A673 (cell line): Measurements from ENCODE around the gene DPY19L3. TPM values are rescaled to one million over a fixed set of nuclear protein-coding genes. Genes with fewer than 3 reads are reported as not detected.
"Not testable (repeated sequence)": the region's sequence is repeated elsewhere in the genome, so short reads cannot be mapped to it uniquely, and the experiment has no call there.

Experiments used
- BruUV-seq: library from RNA; stranded (reverse); fragments of 400-500 nt; replicated peaks from 2 replicates; lab custom pipeline; 2021; lab: Mats Ljungman, UMichigan
- CTCF ChIA-PET: fragments of 300-600 bp; sonication (Branson Sonifier 250); formaldehyde crosslinking; loops from one replicate; lab custom pipeline; 2022; ENCODE audit warnings: antibody characterized with exemption; lab: Charles Lee
- POLR2A ChIA-PET: fragments of 300-600 bp; sonication (Branson Sonifier 250); formaldehyde crosslinking; loops from one replicate; lab custom pipeline; 2022; ENCODE audit warnings: antibody characterized with exemption; ENCODE audit not compliant: low non-redundant PET; lab: Charles Lee
- DNase-seq: peaks from one replicate; pipeline ENCODE4 v3.0.0-alpha.2; 2015; ENCODE audit warnings: low spot score
- H3K27ac ChIP-seq: fragments of 200-600 bp; sonication (generic); 2 replicates; pipeline ENCODE4 v1.5.1; 2016; ENCODE audit warnings: mixed run types, low read depth, mild to moderate bottlenecking, mixed read lengths, antibody characterized with exemption, low read length; ENCODE audit not compliant: poor library complexity, severe bottlenecking
- H3K27me3 ChIP-seq: fragments of 200-600 bp; sonication (generic); replicated peaks from 2 replicates; pipeline ENCODE4 v1.6.1; 2017; ENCODE audit warnings: mixed run types, low read depth, mild to moderate bottlenecking, mixed read lengths, antibody characterized with exemption, low read length; ENCODE audit not compliant: insufficient read depth, poor library complexity
- H3K36me3 ChIP-seq: fragments of 200-600 bp; sonication (generic); 2 replicates; pipeline ENCODE4 v1.6.1; 2016; ENCODE audit warnings: mixed run types, mild to moderate bottlenecking, mixed read lengths, antibody characterized with exemption, low read length; ENCODE audit not compliant: insufficient read depth, poor library complexity, severe bottlenecking
- H3K4me1 ChIP-seq: fragments of 200-600 bp; sonication (generic); 2 replicates; pipeline ENCODE4 v1.6.1; 2017; ENCODE audit warnings: mixed run types, mild to moderate bottlenecking, mixed read lengths, antibody characterized with exemption, low read length; ENCODE audit not compliant: insufficient read depth, poor library complexity, severe bottlenecking
- H3K4me3 ChIP-seq: fragments of 200-600 bp; sonication (generic); 2 replicates; pipeline ENCODE4 v1.5.1; 2016; ENCODE audit warnings: low read depth, mixed run types, mild to moderate bottlenecking, mixed read lengths, low read length; ENCODE audit not compliant: poor library complexity, severe bottlenecking
- H3K9me3 ChIP-seq: fragments of 200-600 bp; sonication (generic); 2 replicates; pipeline ENCODE4 v1.6.1; 2016; ENCODE audit warnings: mixed run types, low read depth, mild to moderate bottlenecking, mixed read lengths, antibody characterized with exemption, low read length; ENCODE audit not compliant: poor library complexity, severe bottlenecking
- CTCF ChIP-seq: fragments of 300-800, 200-600 bp; sonication (generic); conservative IDR thresholded peaks from 2 replicates; pipeline ENCODE4 v1.5.1; 2017; ENCODE audit warnings: low read depth, mild to moderate bottlenecking, antibody characterized with exemption, low read length, moderate library complexity, mixed read lengths
- EZH2 ChIP-seq: fragments of 200-600 bp; sonication (generic); IDR thresholded peaks from 2 replicates; pipeline ENCODE4 v1.6.1; 2017; ENCODE audit warnings: borderline replicate concordance, low read depth, mild to moderate bottlenecking, mixed read lengths, antibody characterized with exemption, low read length; ENCODE audit not compliant: poor library complexity, severe bottlenecking
- intact Hi-C: fragments of 100-400 bp; cut with micrococcal nuclease; formaldehyde crosslinking; loops from one replicate; pipeline ENCODE4 v1.10.0; 2022; ENCODE audit not compliant: unreplicated experiment
- total RNA-seq: library from RNA; stranded (reverse); gene quantifications from 2 replicates; pipeline ENCODE4 v1.2.3, GENCODE V29; 2021

The DPY19L3 gene
- total RNA-seq, 1 experiment from 2014 or later, result 70.5 TPM

GRCh38 chr19:32422435-32422834 lies 16.9 kb downstream of the DPY19L3 start:
- H3K27me3 ChIP-seq, result no peaks in the 10 kb centered on the region
- POLR2A ChIA-PET, result no interaction called here
- no peak overlapping the region for H3K4me3 ChIP-seq
- intact Hi-C loops, result no loop called here
- DNase-seq, result no peak
- no peaks in the 10 kb centered on the region for H3K9me3 ChIP-seq
- no TSS peak for BruUV-seq
- CTCF ChIA-PET, result no interaction called here
- TF ChIP-seq CTCF (no peak), EZH2 (no peak)
- H3K36me3 ChIP-seq, result peaks cover 11% of the 10 kb centered on the region
- H3K27ac ChIP-seq, result no peak overlapping the region
- no peaks in the 10 kb centered on the region for H3K4me1 ChIP-seq

GRCh38 chr19:32423944-32424343 lies 18.4 kb downstream of the DPY19L3 start:
- DNase-seq, H3K36me3 ChIP-seq, BruUV-seq, H3K9me3 ChIP-seq, H3K27ac ChIP-seq, H3K4me3 ChIP-seq, H3K27me3 ChIP-seq, POLR2A ChIA-PET, intact Hi-C loops, CTCF ChIA-PET, H3K4me1 ChIP-seq: not testable (repeated sequence)

GRCh38 chr19:32427536-32427935 lies 22.0 kb downstream of the DPY19L3 start:
- H3K4me1 ChIP-seq, result no peaks in the 10 kb centered on the region
- intact Hi-C loops, result no loop called here
- POLR2A ChIA-PET, result no interaction called here

More at GRCh38 chr19:32427536-32427935, 22.0 kb downstream of the DPY19L3 start:
- TF ChIP-seq CTCF, result no peak
- TF ChIP-seq EZH2, result no peak
- Histone ChIP-seq H3K9me3 (no peaks in the 10 kb centered on the region), H3K27ac (no peak overlapping the region), H3K4me3 (no peak overlapping the region), H3K27me3 (no peaks in the 10 kb centered on the region), H3K36me3 (peaks cover 4% of the 10 kb centered on the region)
- CTCF ChIA-PET, result no interaction called here
- no TSS peak for BruUV-seq
- no peak for DNase-seq
